Lung (tissue), 12 donors: ENCODE results near the gene IGFN1. TPM values are rescaled to one million over a fixed set of nuclear protein-coding genes. Genes with fewer than 3 reads are reported as not detected.

ENCODE experiments used
- ATAC-seq: fragments of 200-7000 bp; cut with Tn5 transposase; one replicate; pipeline ENCODE4 v1.9.1; 2020; ENCODE audit warnings: moderate number of reproducible peaks; ENCODE audit not compliant: insufficient read depth, low FRiP score
- DNase-seq, 3 donors: peaks; one replicate each; pipeline ENCODE4 v3.0.0-alpha.2; 2013 to 2017
- H3K27ac ChIP-seq, 2 donors: one replicate each; pipeline ENCODE4 v1.5.1; 2013; ENCODE audit warnings: mild to moderate bottlenecking in 2 of 2, moderate library complexity in 2 of 2, control low read depth in 1 of 2, inconsistent platforms in 1 of 2, low read depth in 1 of 2, low read length in 1 of 2
- H3K27me3 ChIP-seq, 3 donors: one replicate each; pipeline ENCODE4 v1.5.1; 2013; ENCODE audit warnings: low read length in 2 of 3; ENCODE audit not compliant: control insufficient read depth in 3 of 3, insufficient read depth in 3 of 3
- H3K36me3 ChIP-seq, 4 donors: one replicate each; pipeline ENCODE4 v1.5.1; 2013; ENCODE audit warnings: low read length in 4 of 4, mild to moderate bottlenecking in 1 of 4, moderate library complexity in 1 of 4; ENCODE audit not compliant: control insufficient read depth in 4 of 4, insufficient read depth in 4 of 4
- H3K4me1 ChIP-seq, 5 donors: one replicate each; pipeline ENCODE4 v1.5.1; 2013; ENCODE audit warnings: low read length in 5 of 5, mild to moderate bottlenecking in 2 of 5, moderate library complexity in 1 of 5; ENCODE audit not compliant: control insufficient read depth in 5 of 5, insufficient read depth in 5 of 5
- H3K4me3 ChIP-seq: one replicate; pipeline ENCODE4 v1.5.1; 2013; ENCODE audit warnings: mild to moderate bottlenecking, control low read depth, moderate library complexity
- H3K9ac ChIP-seq, 2 donors: one replicate each; pipeline ENCODE4 v1.5.1; 2013; ENCODE audit warnings: low read length in 2 of 2, control low read depth in 1 of 2; ENCODE audit not compliant: insufficient read depth in 1 of 2
- H3K9me3 ChIP-seq, 4 donors: one replicate each; pipeline ENCODE4 v1.5.1; 2013; ENCODE audit warnings: low read length in 3 of 4, mild to moderate bottlenecking in 1 of 4, moderate library complexity in 1 of 4; ENCODE audit not compliant: control insufficient read depth in 4 of 4, insufficient read depth in 3 of 4
- WGBS, 2 donors: extraction: QIAGEN DNeasy Blood & Tissue Kit; methylation state at CpG; one replicate each; pipeline ENCODE4 v1.1.7; 2013; 5-methylcytosine and 5-hydroxymethylcytosine counted together
- polyA plus RNA-seq, 2 donors: library from polyadenylated mRNA; stranded (reverse); fragments of 200-250 nt; gene quantifications; one replicate each; pipeline ENCODE4 v1.2.1, GENCODE V29; 2013
- total RNA-seq, 2 donors: library from RNA; depleted of rRNA in 1 of 2; stranded (reverse); fragments of >200 nt in 1 of 2; gene quantifications; one replicate each; pipeline ENCODE4 v1.2.1, GENCODE V29; 2014 to 2021
- TF ChIP-seq, protein P1 (sequence below): IDR thresholded peaks from 2 replicates; pipeline ENCODE4 v1.5.1; 2012; ENCODE audit warnings: mild to moderate bottlenecking; ENCODE audit errors: control extremely low read depth, extremely low read depth
- donor health status: control.
- donor health status: control.
- donor health status: Bipolar disorder and iron deficiency.
- donor health status: healthy.
- donor health status: DM: yes; HTN: yes; CAD: no.

Gene IGFN1
- total and polyA plus RNA-seq, 4 donors = 0.25 to 3.6 (median 1.5) TPM

- H3K9ac ChIP-seq = no peak overlapping the region
- DNase-seq = no peak
- no peak overlapping the region for H3K27ac ChIP-seq
- peaks cover 0 to 2% (median 2%) of the 10 kb centered on the region in 3 donors for H3K27me3 ChIP-seq
- no peak for ATAC-seq
- WGBS, 2 donors = 91 to 92% methylated on average over 6 of the region's 6 CpGs
- H3K4me3 ChIP-seq = no peak overlapping the region
- TF ChIP-seq, protein P1, sequence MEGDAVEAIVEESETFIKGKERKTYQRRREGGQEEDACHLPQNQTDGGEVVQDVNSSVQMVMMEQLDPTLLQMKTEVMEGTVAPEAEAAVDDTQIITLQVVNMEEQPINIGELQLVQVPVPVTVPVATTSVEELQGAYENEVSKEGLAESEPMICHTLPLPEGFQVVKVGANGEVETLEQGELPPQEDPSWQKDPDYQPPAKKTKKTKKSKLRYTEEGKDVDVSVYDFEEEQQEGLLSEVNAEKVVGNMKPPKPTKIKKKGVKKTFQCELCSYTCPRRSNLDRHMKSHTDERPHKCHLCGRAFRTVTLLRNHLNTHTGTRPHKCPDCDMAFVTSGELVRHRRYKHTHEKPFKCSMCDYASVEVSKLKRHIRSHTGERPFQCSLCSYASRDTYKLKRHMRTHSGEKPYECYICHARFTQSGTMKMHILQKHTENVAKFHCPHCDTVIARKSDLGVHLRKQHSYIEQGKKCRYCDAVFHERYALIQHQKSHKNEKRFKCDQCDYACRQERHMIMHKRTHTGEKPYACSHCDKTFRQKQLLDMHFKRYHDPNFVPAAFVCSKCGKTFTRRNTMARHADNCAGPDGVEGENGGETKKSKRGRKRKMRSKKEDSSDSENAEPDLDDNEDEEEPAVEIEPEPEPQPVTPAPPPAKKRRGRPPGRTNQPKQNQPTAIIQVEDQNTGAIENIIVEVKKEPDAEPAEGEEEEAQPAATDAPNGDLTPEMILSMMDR = no peak
- H3K9me3 ChIP-seq = no peaks in the 10 kb centered on the region
- peaks cover 0 to 20% (median 9%) of the 10 kb centered on the region in 5 donors for H3K4me1 ChIP-seq
- no peaks in the 10 kb centered on the region for H3K36me3 ChIP-seq
Observed at GRCh38 chr1:201264072-201264471, 73.4 kb downstream of the IGFN1 start.

- Histone ChIP-seq H3K27me3 (peaks cover 0 to 2% (median 2%) of the 10 kb centered on the region in 3 donors), H3K9ac (no peak overlapping the region), H3K27ac (no peak overlapping the region), H3K4me3 (no peak overlapping the region), H3K9me3 (no peaks in the 10 kb centered on the region), H3K36me3 (no peaks in the 10 kb centered on the region), H3K4me1 (peaks cover 0 to 17% (median 9%) of the 10 kb centered on the region in 5 donors)
- TF ChIP-seq, protein P1 = no peak
- 91 to 93% methylated on average over 4 of the region's 4 CpGs for WGBS, 2 donors
- ATAC-seq = no peak
- no peak for DNase-seq
Observed at GRCh38 chr1:201264554-201264953, 73.9 kb downstream of the IGFN1 start.

GRCh38 chr1:201265756-201266155 is 75.1 kb downstream of the IGFN1 start:
- Histone ChIP-seq H3K9ac (no peak overlapping the region), H3K27me3 (peaks cover 0 to 2% (median 2%) of the 10 kb centered on the region in 3 donors), H3K36me3 (no peaks in the 10 kb centered on the region), H3K27ac (no peak overlapping the region), H3K9me3 (no peaks in the 10 kb centered on the region), H3K4me3 (no peak overlapping the region), H3K4me1 (peaks cover 0 to 9% (median 3%) of the 10 kb centered on the region in 5 donors)
- ATAC-seq (no peak), DNase-seq (no peak)
- 66 to 79% methylated on average over 3 of the region's 3 CpGs for WGBS, 2 donors
- TF ChIP-seq, protein P1 = no peak

DNA sequence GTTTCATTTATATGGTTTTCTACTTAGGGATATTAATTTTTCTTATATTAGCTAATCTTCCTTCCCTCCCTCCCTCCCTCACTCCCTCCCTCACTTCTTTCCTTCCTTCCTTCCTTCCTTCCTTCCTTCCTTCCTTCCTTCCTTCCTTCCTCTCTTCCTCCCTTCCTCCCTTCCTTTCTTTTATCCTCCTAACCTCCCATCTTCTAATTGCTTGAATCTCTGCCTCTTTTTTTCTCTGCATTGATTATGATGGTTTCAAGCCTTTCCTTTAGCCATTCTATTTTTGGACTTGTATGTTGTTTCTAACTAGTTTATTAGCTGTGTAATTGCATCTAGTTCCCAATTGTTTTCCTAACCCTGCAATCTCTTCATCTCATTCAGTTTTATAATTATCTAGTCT is 75.7 kb downstream of the IGFN1 start:
- ATAC-seq = no peak
- peaks cover 0 to 9% (median 3%) of the 10 kb centered on the region in 5 donors for H3K4me1 ChIP-seq
- H3K9me3 ChIP-seq = no peaks in the 10 kb centered on the region
- no peak overlapping the region for H3K4me3 ChIP-seq
- no peak for DNase-seq
- TF ChIP-seq, protein P1 = no peak
- no peak overlapping the region for H3K9ac ChIP-seq
- H3K27ac ChIP-seq = no peak overlapping the region
- no peaks in the 10 kb centered on the region for H3K36me3 ChIP-seq
- peaks cover 0 to 2% (median 2%) of the 10 kb centered on the region in 3 donors for H3K27me3 ChIP-seq
